Sigmoid colon (tissue), 4 donors: ENCODE measurements around the gene TMEM18.

ENCODE experiments used
- CTCF ChIP-seq, 4 experiments: fragments of 450-650 bp in 3 of 4; fragments of 200-600 bp in 1 of 4; IDR thresholded peaks; one replicate each; pipeline ENCODE4 v1.5.1; 2016 to 2019; ENCODE audit warnings: antibody characterized with exemption in 4 of 4, mild to moderate bottlenecking in 3 of 4, moderate library complexity in 2 of 4
- EP300 ChIP-seq, 4 donors: sonication (generic); formaldehyde crosslinking; IDR thresholded peaks; one replicate each; pipeline ENCODE4 v1.6.1; 2017; ENCODE audit warnings: antibody characterized with exemption in 4 of 4
- POLR2A ChIP-seq, 2 donors: fragments of 450-650 bp; IDR thresholded peaks; one replicate each; pipeline ENCODE4 v1.6.1; 2016; ENCODE audit warnings: antibody characterized with exemption in 2 of 2, mild to moderate bottlenecking in 2 of 2, moderate library complexity in 2 of 2
- POLR2AphosphoS5 ChIP-seq, 4 donors: sonication (generic); formaldehyde crosslinking; IDR thresholded peaks; one replicate each; pipeline ENCODE4 v1.6.1; 2017; ENCODE audit warnings: antibody characterized with exemption in 4 of 4

GRCh38 chr2:708667-709066 lies 31.5 kb upstream of the TMEM18 start:
- TF ChIP-seq CTCF (IDR thresholded peaks at IDR 0.05) (no peak), EP300 (IDR thresholded peaks at IDR 0.05) (no peak), POLR2A (IDR thresholded peaks at IDR 0.05) (no peak), POLR2AphosphoS5 (IDR thresholded peaks at IDR 0.05) (no peak)
